Stimulated activated CD4-positive, alpha-beta T cell treated with anti-CD3 and anti-CD28 coated beads, Interleukin-12 subunit alpha, Interleukin-12 subunit beta, amount 100 ng/mL, for 48 hours (primary cell): ENCODE results near the gene CIB1.

Experiments used
- DNase-seq, 3 donors: peaks; one replicate each; pipeline ENCODE4 v3.0.0-alpha.2; 2020; ENCODE audit warnings: low read depth in 2 of 3, low spot score in 1 of 3

The CIB1 gene

GRCh38 chr15:90219421-90220141 is 14.2 kb downstream of the CIB1 start:
- peak in 2 of 3 donors; percentile 34 to 43 for DNase-seq

DNA sequence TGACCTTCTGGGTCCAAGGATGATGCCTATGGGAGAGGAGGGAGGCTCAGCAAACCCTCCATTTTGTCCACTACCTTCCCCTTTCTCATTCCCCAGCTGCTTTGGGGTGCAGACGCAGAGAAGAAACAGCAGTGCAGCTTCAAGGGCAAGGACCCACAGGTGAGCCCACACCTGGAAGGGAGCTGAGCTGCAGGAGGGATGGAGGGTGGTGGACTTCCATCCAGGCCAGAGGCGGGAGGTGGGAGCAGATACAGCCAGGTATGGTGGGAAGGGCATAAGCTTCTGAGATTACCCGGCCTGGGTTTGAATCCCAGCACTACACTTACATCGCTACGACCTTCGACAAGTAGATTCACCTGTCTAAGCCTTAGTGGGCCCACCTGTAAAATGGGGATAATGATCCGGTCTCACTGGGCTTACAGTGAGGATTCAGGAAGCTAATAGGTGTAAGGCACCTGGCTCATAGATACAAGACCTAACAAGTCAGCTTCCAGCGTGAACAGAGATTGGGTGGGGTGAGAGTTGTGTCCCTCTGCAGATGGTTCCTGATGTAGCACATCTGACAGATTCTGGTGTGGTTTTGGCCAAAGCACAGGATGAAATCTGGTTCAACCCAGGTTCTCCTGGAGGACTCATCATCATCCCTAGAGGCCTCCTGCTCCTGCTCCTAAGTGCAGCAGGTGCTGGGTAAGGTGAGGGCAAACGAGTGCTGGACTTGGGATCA is 15.9 kb downstream of the CIB1 start:
- DNase-seq, result no peak

GRCh38 chr15:90214553-90215196 is 19.1 kb downstream of the CIB1 start:
- no peak for DNase-seq

- no peak for DNase-seq
Observed at GRCh38 chr15:90213818-90214204, 19.9 kb downstream of the CIB1 start.

DNA sequence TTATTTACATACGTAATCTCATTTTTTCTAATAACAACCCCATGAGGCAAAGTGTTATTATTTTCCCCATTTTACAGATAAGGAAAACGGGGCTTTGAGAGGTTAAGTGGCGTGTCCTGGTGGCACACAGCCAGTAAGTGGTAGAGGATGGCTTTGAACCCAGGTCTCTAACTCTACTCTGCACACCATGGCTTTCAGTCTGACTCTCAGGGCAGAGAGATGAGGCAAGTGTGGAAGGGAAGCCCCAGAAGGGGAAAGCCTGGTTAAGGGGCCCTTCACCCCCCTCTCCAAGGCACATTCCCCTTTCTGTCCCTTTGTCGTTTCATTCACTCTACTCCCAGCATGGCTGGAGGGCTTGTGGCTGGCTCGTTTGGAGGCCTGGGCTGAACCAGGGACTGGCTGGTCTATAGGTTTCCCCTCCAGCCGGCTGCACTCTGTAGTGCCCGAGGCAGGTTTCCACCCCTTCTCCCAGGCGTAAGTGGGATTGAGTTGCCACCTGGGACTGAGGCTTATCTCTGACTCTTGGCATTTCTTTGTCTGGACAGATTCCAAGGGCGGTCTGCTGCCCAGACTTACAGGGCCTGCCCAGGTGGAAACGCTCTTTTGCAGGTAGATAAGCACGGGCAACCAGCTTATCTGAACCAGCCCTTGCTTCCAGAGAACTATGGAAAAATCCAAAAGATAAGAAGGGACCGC is 20.5 kb downstream of the CIB1 start:
- no peak for DNase-seq

DNA sequence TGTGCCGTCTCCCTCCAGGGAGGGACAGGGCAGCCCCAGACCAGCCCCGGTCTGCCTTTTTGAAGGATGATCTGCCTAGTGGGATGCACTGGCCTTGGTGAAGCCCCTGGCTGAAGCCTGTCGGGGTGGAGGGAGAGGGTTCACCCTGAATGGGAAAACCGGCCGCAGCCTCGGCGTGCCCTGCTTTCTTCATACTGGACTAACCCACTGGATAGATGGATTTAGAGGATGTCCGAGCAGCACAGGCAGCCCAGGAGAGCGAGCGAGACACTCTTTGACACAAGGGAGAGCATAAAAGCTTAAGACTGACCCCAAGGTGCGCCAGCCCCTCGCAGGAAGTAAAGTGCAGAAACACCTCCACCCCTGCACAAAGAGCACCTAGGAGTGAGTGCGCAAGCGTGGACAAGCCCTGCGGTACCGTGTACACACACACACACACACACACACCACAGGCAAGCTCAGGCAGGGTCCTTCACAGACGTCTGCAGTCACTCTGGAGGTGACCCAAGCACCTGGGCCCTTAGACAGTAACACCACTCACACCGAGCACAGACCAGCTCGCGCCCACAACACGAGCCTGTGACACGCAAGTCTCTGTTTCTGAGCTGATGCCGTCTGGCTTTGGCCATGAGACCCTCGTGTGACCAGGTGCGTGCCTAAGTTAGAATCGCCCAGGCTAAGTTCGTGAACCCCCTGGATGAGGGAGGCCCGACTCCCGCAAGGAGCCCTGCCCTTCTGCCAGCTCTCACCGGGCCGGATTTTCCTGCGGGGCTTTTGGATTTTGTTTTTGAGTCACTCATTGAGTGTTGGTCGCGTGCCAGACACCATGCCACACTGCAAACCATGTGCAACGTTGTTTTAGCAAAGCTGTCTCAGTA is 21.3 kb downstream of the CIB1 start:
- DNase-seq, result no peak

GRCh38 chr15:90211440-90212143 is 22.1 kb downstream of the CIB1 start:
- DNase-seq, result no peak

DNA sequence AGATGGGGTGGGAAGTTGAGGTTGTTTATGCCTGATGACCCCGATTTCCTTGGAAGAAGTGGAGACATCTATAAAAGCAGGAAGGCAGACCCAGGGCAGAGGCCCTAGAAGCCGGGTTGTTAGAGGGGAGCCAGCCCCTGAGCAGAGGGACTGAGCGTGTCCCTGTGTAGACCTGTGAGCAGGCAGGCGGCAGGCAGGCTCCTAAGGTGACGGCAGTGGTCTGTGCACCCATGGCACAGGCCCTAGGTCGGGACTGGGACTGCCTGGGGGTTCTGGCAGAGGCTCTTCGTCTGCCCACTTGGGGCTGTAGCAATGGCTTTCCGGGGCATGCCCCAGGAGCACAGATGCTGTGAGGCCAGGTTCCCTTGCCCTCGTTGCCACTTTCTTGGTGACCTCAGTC is 22.7 kb downstream of the CIB1 start:
- DNase-seq, result no peak

- no peak for DNase-seq
Observed at GRCh38 chr15:90210593-90210992, 23.1 kb downstream of the CIB1 start.

DNA sequence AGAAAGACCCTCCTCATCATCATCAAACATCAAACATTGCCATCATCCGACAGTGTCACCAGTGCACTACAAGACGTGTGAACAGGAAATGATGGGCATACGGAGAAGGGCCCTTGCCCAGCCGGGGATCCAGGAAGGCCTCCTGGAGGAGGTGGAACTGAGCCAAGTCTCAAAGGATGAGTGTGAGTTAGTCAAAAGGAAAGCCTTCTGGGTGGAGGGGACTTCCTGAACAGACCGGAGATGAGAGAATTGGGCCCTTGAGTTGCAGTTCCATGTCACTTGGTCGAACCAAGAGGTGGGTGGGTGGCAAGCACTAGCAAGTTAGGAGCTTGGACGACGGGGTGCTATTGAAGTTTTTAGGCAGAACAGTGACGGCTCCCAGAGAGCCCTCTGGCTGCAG is 24.1 kb downstream of the CIB1 start:
- DNase-seq, result peak in 1 of 3 donors; percentile 32

DNA sequence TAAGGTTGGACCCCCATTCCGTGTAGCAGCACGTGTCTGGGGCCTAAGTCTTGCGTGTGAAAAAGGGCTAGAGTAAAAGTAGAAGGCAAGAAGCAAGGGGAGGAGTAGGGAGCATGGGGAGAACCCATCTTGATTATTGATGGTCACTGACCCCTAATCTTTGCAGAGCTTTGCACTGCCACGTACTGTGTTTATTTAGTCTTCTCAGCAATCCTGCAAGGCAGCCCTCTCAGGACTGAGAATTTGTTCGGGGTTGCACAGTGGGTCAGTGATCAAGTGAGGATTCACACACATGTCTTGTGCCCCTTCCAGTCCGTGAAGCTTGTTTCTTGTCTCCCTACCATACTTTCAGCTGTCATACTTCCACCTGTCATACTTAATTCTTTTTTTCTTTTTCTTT is 25.4 kb downstream of the CIB1 start:
- DNase-seq, result no peak

DNA sequence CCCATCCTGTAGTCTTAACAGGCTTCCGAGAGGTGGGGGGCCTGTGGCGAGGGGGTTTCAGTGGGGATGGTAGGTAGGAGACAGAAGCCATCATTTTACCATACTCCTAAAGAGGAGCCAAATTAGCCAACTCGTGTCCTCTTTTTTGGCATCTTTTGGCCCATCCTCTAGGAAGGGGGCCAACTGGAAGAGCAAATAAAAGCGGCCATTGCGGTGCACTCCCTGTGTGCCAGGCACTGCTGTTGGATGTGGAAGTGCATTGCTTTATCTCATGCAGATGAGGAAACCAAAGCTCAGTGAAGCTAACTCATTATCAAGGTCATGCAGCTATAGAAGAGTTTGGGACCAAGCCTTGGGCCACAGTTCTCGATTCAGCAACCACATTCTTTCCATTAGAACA is 26.5 kb downstream of the CIB1 start:
- no peak for DNase-seq

DNA sequence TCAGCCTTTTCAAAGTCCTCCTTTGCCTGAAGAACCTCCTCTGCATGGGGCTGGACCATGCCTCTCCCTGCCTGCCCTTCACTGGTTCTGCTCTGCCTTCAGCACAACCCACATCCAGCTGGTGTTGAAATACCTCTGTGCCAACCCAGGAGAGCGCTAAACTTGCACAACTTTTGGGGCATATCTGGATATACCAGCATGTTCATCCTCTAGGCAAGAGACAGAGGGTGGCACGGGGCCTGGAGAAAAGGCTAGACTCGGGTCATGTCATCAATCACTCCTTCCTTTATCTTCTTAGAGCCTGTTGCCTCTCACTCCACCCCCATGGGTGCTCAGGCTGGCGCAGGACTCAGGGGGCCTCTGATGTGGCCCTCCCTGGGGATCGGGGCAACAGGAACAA is 27.9 kb downstream of the CIB1 start:
- DNase-seq, result no peak

GRCh38 chr15:90205050-90205848 is 28.5 kb downstream of the CIB1 start:
- no peak for DNase-seq

DNA sequence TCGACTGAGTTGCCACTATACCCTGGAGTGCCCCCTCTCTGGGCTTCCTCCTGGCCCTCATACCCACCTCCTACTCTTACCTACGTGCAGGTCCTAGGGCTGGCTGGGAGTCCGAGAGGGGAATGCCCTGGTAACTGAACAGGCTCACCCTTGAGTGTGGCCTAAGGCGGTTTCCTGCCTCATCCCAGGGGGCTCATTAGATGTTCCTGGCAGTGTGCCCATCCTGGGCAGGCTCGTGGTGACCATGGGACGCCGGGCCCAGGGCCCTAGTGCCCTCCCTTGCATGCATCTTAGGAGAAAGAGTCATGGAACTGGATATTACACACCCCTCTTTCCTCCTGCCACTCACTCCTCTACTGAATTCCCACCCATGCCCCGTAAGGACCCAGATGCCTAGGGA is 29.8 kb downstream of the CIB1 start:
- DNase-seq, result no peak

GRCh38 chr15:90203473-90203872 is 30.3 kb downstream of the CIB1 start:
- no peak for DNase-seq

- no peak for DNase-seq
Observed at GRCh38 chr15:90202929-90203328, 30.8 kb downstream of the CIB1 start.

GRCh38 chr15:90201944-90202375 is 31.8 kb downstream of the CIB1 start:
- DNase-seq, result no peak
